A673 (cell line): ENCODE measurements around the gene CCDC12.

Experiments
- CTCF ChIP-seq: fragments of 300-800, 200-600 bp; sonication (generic); conservative IDR thresholded peaks from 2 replicates; pipeline ENCODE4 v1.5.1; 2017; ENCODE audit warnings: low read depth, mild to moderate bottlenecking, antibody characterized with exemption, low read length, moderate library complexity, mixed read lengths
- EZH2 ChIP-seq: fragments of 200-600 bp; sonication (generic); IDR thresholded peaks from 2 replicates; pipeline ENCODE4 v1.6.1; 2017; ENCODE audit warnings: borderline replicate concordance, low read depth, mild to moderate bottlenecking, mixed read lengths, antibody characterized with exemption, low read length; ENCODE audit not compliant: poor library complexity, severe bottlenecking

GRCh38 chr3:46874430-46874829 is 102.1 kb downstream of the CCDC12 start:
- TF ChIP-seq CTCF, result no peak
- TF ChIP-seq EZH2, result no peak
